ENCODE data around the gene TPSB2.

TPSB2 gene

GRCh38 chr16:1213231-1213630 lies 16.8 kb downstream of the TPSB2 start:
- H3K4me3 ChIP-seq (ENCODE audit: low read depth, low read length) = no peak overlapping the region
- no peak for DNase-seq (ENCODE audit: low read depth)
- no peak for TF ChIP-seq CTCF (IDR thresholded peaks at IDR 0.05; ENCODE audit: control insufficient read depth, extremely low read depth, insufficient read depth)

GRCh38 chr16:1212616-1213194 lies 17.3 kb downstream of the TPSB2 start:
- no peak overlapping the region for H3K4me3 ChIP-seq (ENCODE audit: low read depth, low read length)
- TF ChIP-seq CTCF (IDR thresholded peaks at IDR 0.05; ENCODE audit: control insufficient read depth, extremely low read depth, insufficient read depth) = no peak

GRCh38 chr16:1211451-1212268 lies 18.3 kb downstream of the TPSB2 start:
- TF ChIP-seq CTCF (IDR thresholded peaks at IDR 0.05; ENCODE audit: control insufficient read depth, extremely low read depth, insufficient read depth) = no peak
- no peak overlapping the region for H3K4me3 ChIP-seq (ENCODE audit: low read depth, low read length)
- DNase-seq (ENCODE audit: low read depth) = no peak

More at GRCh38 chr16:1212616-1213194, 17.3 kb downstream of the TPSB2 start:
- DNase-seq (ENCODE audit: low read depth) = no peak

GRCh38 chr16:1210461-1210860 lies 19.5 kb downstream of the TPSB2 start:
- H3K4me3 ChIP-seq (ENCODE audit: low read depth, low read length) = no peak overlapping the region
- DNase-seq (ENCODE audit: low read depth) = no peak
- no peak for TF ChIP-seq CTCF (IDR thresholded peaks at IDR 0.05; ENCODE audit: control insufficient read depth, extremely low read depth, insufficient read depth)

- no peak overlapping the region for H3K4me3 ChIP-seq (ENCODE audit: low read depth, low read length)
- no peak for DNase-seq (ENCODE audit: low read depth)
- no peak for TF ChIP-seq CTCF (IDR thresholded peaks at IDR 0.05; ENCODE audit: control insufficient read depth, extremely low read depth, insufficient read depth)
Observed at GRCh38 chr16:1209081-1209480, 20.9 kb downstream of the TPSB2 start.

- DNase-seq (ENCODE audit: low read depth) = no peak
- no peak for TF ChIP-seq CTCF (IDR thresholded peaks at IDR 0.05; ENCODE audit: control insufficient read depth, extremely low read depth, insufficient read depth)
- H3K4me3 ChIP-seq (ENCODE audit: low read depth, low read length) = no peak overlapping the region
Observed at GRCh38 chr16:1208239-1208830, 21.6 kb downstream of the TPSB2 start.
